ENCODE measurements around the gene BNC1.
A peak's percentile ranks its signal among the peaks of the same experiment; 100 is the strongest.
"Not testable (repeated sequence)": the region's sequence is repeated elsewhere in the genome, so short reads cannot be mapped to it uniquely, and the experiment has no call there.

Gene BNC1

DNA sequence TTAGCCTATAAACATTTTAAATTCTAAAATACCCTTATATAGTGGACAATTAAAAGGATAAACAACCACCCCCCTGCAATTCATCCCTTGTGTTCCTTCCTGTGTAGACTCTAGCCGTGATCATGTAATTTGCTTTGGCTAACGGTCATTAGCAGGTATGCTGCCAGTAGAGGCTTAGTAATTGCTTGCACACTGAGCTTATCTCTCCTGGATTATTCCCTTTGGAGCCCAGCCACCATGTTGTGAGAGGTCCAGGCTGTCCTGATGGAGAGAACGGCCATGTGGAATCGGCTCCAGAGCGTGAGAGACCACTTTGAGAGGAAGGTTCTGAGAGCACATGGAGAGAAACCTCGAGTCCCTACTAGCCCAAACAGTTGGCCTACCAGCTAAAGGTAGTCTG lies 11.0 kb upstream of the BNC1 start:
- no peak for DNase-seq

DNA sequence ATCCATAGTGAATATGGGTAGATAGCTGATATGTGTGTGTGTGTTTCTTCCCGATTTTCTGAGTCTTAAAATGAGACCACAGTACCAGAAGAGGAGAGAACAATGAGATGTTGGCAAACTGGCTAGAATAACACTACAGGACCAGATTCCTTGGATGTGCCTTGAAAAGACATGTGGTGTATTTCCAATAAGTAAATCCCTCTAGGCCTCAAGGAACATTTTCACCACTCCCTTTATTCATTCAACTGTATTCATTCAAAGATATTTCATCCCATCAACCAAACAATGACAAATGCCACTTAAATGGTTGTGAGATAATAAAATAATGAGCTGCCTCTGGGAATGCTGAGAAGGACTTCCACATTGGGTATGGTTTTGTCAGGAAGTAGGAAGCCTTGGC lies 8.7 kb upstream of the BNC1 start:
- no peak for DNase-seq

DNA sequence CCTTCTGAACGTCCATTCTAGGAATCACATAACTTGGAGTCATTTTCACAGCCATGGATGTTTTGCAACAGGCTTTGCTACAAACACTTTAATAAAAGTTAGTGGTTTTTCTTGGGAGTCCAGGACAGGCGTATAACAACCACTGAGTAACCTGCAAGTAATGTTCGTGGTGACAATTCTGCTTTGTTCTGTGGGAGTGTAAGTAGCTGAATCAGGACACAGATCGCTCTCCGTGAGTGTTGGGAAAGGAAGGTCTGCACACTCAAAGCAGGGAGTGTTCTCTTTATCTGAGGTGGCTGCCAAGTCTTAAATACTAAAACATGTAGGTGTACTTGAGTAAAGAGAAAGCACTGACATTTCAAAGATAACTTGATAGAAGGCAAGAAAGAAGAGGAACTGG lies 7.9 kb upstream of the BNC1 start:
- DNase-seq = no peak

DNA sequence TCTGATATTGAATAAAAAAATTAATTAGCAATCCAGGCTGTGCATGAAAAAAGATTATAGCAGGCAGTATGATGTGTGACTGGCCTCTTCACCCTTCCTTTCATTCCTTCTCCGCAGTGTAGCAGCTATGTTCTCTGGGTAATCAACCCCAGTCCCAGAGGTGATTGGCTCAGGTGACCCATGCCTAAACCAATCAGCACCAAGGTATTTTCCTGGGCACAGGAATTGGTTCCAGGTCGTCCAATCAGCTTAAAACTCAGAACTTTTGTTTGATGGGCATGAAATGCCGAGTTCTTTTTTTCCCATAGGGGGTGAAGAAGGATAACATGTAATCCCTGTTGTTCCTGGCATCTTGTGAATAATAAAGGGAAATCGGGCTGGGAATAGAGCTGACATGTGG lies 5.8 kb upstream of the BNC1 start:
- no peak for DNase-seq

DNA sequence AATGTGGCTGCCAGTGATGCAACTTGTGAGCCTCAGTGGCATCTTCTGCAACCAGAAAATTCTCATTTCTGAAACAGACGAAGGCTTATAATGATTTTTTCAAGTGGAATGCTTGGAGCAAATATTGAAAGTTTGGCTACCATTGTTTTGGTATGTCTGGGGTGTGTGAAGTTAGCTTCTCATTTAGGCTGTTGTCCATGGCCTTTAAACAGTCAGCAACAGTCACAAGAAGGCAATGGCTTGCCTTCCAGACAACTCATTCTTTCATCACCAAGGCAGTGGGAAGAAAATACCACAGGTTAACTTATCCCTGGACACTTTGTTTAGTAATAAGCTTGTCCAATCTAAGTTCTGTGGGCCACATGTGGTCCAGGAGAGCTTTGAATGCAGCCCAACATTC lies 4.7 kb upstream of the BNC1 start:
- DNase-seq = no peak

- DNase-seq = no peak
Observed at GRCh38 chr15:83288381-83288801, 3.9 kb upstream of the BNC1 start.

DNA sequence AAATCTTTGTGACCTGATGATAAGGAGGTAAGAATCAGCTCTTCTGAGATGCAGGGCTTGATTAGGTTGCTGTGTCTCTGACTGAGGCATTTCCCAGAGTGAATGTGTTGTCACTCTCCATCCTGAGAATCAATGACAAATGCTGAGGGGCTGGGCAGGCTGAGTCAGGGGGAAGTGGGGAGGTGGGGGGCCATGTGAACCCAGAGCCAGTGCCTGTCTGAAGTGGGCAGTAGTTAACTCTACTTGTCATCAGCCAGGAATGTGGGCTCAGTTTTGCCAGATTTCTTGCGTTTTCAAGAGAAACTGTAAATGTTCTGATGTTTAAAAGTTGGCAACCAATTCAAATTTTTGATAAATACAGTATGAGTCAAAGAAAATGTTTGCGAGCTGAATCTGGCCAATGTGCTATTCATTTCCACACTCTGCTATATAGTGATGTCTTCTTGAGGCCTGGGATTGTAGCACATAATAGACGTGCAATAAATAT lies 3.1 kb upstream of the BNC1 start:
- DNase-seq = no peak

- DNase-seq = no peak
Observed at GRCh38 chr15:83285979-83286553, 1.6 kb upstream of the BNC1 start.

DNA sequence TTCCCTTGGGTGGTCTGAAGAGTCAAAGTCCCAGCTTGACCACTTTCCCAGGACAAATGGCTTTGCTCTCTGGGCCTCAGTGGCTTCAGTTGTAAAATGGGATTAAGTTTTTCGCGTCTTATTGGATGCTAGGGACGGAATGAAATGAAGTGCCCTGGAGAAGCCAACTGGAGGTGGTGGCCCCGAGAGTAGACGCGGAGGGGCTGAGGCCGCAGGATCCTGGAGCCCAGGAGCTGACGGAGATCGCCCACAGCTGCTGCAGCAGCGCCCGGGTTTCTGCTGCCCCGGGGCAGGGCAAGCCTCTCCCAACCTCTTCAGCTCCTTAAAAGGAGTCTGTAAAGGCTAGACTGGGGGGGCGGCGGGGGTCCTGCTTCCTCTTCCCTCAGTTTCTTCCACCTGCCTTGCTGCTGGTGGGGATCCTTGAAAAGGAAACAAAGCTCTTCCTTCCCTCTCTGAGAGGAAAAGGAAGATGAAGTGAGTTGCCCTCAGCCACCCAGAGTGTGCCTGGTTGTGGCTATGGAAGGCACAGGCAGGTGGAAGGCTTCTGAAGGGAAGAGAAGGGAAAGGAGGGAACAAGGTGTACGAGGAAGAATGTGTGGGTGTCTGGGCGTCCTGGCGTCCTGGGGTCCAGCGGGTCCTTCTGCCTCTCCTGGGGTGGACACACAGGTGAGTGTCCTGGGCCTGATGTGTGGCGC lies 967 bp upstream of the BNC1 start:
- no peak for DNase-seq

DNA sequence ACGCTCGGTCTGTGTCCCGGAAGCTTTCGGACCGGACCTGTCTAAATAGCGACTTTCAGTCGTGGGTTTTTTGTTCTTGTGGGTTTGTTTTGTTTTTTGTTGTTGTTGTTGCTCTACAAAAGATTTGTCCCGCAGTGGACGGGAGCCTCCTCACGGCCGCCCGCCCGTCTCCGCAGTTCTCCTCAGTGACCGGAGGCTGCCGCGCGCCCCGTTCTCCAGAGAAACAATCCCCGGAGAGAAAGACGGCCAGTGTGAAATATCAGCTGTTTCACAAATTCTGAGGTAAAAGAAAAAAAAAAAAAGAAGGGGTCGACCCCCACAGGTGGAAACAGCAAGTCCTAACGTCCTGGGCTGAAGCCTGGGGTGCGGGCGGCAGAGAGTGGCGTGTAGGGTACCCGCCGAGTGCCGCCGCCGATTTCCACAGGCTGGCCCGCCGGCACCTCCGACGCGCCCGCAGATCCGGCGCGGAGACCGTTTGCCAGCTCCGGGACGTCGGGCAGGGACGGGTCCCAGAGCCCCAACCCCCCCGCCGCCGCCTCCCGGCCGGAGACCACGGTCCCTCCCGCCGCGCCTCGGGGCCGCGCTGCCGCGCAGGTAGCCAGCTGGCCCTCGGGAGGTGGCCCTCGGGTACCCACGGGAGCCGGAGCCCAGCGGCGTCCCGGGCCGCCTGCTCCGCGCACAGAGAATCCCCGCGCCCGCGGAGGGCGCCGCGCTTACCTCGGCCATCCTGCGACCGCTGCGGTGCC lies 478 bp downstream of the BNC1 start:
- no peak for DNase-seq

DNA sequence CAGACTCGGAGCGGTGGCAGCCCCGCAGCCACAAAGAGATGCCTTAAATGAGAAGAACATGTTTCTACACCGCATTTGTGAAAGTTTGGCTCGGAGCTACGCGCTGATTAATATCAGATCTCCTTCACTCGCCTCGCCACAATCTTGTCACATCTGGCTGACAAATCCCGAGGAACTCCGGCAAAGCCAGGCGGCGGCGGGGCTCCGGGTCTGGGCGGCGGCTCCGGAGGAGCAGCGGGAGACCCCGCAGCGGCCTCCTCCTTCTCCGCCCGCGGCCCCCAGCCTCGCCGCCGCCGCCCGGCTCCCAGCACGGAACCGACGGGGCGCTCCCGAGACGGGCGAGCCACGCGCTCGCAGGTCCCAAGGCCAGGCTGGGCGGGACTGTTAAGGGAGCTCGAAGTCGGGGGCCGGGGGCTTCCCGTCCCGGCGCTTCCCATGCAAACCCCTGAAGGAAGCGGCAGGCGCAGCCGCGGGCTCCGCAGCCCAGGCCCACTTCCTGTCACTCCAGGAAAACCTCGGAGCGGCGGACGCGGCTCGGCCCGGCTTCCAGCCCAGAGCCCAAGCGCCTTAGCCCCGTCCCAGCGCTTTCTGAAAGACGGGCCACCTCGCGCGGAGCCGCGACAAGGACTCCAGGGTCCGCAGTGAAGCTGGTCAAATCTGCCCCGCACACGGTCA lies 1.2 kb downstream of the BNC1 start:
- DNase-seq = peak; percentile 24

- DNase-seq = no peak
Observed at GRCh38 chr15:83282776-83283137, 1.7 kb downstream of the BNC1 start.

- DNase-seq = no peak
Observed at GRCh38 chr15:83282141-83282540, 2.3 kb downstream of the BNC1 start.

- no peak for DNase-seq
Observed at GRCh38 chr15:83278191-83278590, 6.3 kb downstream of the BNC1 start.

GRCh38 chr15:83276661-83277060 lies 7.8 kb downstream of the BNC1 start:
- DNase-seq = no peak

DNA sequence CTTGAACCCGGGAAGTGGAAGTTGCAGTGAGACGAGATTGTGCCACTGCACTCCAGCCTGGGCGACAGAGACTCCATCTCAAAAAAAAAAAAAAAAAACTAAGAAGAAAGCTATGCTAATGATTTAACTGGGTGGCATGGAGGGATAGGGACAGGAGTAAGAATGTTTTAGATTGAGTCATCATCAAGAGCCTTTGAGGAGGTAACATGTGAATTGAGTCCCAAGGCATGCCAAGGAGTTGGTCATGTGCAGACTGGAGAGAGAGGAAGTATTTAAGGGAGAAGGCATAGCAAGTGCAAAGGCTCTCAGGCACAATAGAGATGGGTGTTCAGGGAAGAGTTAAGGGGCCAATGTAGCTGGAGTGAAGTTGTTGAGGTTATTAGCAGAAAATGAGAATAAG lies 9.1 kb downstream of the BNC1 start:
- DNase-seq = no peak

GRCh38 chr15:83270176-83270575 lies 14.3 kb downstream of the BNC1 start:
- no peak for DNase-seq

- DNase-seq = no peak
Observed at GRCh38 chr15:83268147-83268546, 16.3 kb downstream of the BNC1 start.

- DNase-seq = peak; percentile 32
Observed at GRCh38 chr15:83262594-83263315, 21.7 kb downstream of the BNC1 start.

GRCh38 chr15:83262181-83262580 lies 22.3 kb downstream of the BNC1 start:
- not testable (repeated sequence) for DNase-seq

DNA sequence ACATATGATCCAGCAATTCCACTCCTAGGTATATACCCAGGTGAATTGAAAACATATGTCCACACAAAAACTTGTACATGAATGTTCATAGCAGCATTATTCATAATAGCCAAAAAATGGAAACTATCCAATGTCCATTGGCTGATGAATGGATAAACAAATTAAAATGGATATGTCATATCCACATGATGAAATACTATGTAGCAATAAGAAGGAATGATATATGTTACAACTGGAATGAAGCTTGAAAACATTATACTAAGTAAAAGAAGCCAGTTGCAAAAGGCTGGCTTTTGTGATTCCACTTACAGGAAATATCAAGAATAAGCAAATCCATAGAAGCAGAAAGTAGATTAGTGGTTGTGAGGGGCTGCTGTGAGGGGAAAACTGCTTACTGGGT lies 33.7 kb downstream of the BNC1 start:
- no peak for DNase-seq

DNA sequence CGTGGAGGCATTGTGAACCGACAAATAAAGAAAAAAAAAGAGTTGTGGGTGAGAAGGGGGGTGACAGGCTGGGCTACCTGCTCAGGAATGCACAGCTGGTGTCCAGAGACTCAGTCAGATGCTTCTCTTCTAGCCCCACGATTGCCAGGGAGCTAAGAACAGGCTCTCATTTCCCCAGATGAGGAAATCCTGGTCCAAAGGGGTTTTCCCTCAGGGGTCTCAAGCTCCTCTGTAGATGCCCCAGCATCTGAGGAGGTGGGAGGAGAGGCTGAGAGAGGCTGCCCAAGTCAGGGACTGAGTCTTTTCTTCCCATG lies 35.5 kb downstream of the BNC1 start:
- no peak for DNase-seq

Data from NCI-H526 treated with DMSO at 0.1 percent for 48 hours (cell line).